Fibroblast of pulmonary artery (primary cell): ENCODE results near the gene PDZD2.
"Not testable (repeated sequence)": the region's sequence is repeated elsewhere in the genome, so short reads cannot be mapped to it uniquely, and the experiment has no call there.

Source experiments
- DNase-seq: peaks from one replicate; pipeline ENCODE4 v3.0.0-alpha.2; 2010; ENCODE audit warnings: low read depth
- H3K4me3 ChIP-seq: replicated peaks from 2 replicates; pipeline ENCODE4 v1.5.1; 2011; ENCODE audit warnings: low read depth, mild to moderate bottlenecking, control low read depth, low read length, moderate library complexity
- CTCF ChIP-seq: IDR thresholded peaks from 2 replicates; pipeline ENCODE4 v1.5.1; 2011; ENCODE audit warnings: mild to moderate bottlenecking, control low read depth, low read length, inconsistent platforms; ENCODE audit errors: missing control alignments

The PDZD2 gene

GRCh38 chr5:32074401-32074800 lies 435.5 kb downstream of the PDZD2 start:
- H3K4me3 ChIP-seq = no peak overlapping the region
- DNase-seq = no peak
- TF ChIP-seq CTCF = no peak

- DNase-seq = peak; percentile 76
- H3K4me3 ChIP-seq = no peak overlapping the region
- peak; percentile 81 for TF ChIP-seq CTCF
These were observed 438.1 kb downstream of the PDZD2 start for GRCh38 chr5:32076699-32077695.

- not testable (repeated sequence) for DNase-seq, H3K4me3 ChIP-seq
These were observed 439.9 kb downstream of the PDZD2 start for GRCh38 chr5:32078855-32079254.

- not testable (repeated sequence) for H3K4me3 ChIP-seq, DNase-seq
These were observed 441.6 kb downstream of the PDZD2 start for GRCh38 chr5:32080565-32080964.

GRCh38 chr5:32082701-32083100 lies 443.8 kb downstream of the PDZD2 start:
- no peak for DNase-seq
- no peak overlapping the region for H3K4me3 ChIP-seq
- TF ChIP-seq CTCF = no peak

- TF ChIP-seq CTCF = no peak
- no peak overlapping the region for H3K4me3 ChIP-seq
- no peak for DNase-seq
These were observed 445.1 kb downstream of the PDZD2 start for GRCh38 chr5:32083981-32084430.

GRCh38 chr5:32087086-32088082 lies 448.5 kb downstream of the PDZD2 start:
- DNase-seq = no peak
- no peak overlapping the region for H3K4me3 ChIP-seq
- TF ChIP-seq CTCF = no peak
